Kidney epithelial cell (primary cell): ENCODE measurements around the gene LAMA5. TPM values are rescaled to one million over a fixed set of nuclear protein-coding genes. Genes with fewer than 3 reads are reported as not detected.

Experiments
- DNase-seq: peaks from one replicate; pipeline ENCODE4 v3.0.0-alpha.2; 2010; ENCODE audit warnings: low read depth
- H3K27me3 ChIP-seq: 2 replicates; pipeline ENCODE4 v1.6.0; 2011; ENCODE audit warnings: low read length; ENCODE audit not compliant: control insufficient read depth, insufficient read depth
- H3K36me3 ChIP-seq: 2 replicates; pipeline ENCODE4 v1.5.1; 2011; ENCODE audit warnings: low read length; ENCODE audit not compliant: control insufficient read depth, insufficient read depth
- H3K4me3 ChIP-seq: 2 replicates; pipeline ENCODE4 v1.5.1; 2011; ENCODE audit warnings: low read depth, mild to moderate bottlenecking, control low read depth, low read length
- CTCF ChIP-seq: IDR thresholded peaks from 2 replicates; pipeline ENCODE4 v1.5.1; 2011; ENCODE audit warnings: mild to moderate bottlenecking, moderate library complexity, low read length, control low read depth, inconsistent platforms; ENCODE audit not compliant: insufficient read depth, poor library complexity, severe bottlenecking
- total RNA-seq: library from RNA; depleted of rRNA; stranded (reverse); fragments of >200 nt; gene quantifications from 2 replicates; pipeline ENCODE4 v1.2.3, GENCODE V29; 2015

The LAMA5 gene
- total RNA-seq, 1 donor from 2014 or later, result 359 TPM

GRCh38 chr20:62318400-62319345, 48.4 kb downstream of the LAMA5 start:
- Histone ChIP-seq H3K36me3 (peaks cover 7% of the 10 kb centered on the region), H3K27me3 (no peaks in the 10 kb centered on the region), H3K4me3 (no peak overlapping the region)
- TF ChIP-seq CTCF, result no peak
- no peak for DNase-seq

DNA sequence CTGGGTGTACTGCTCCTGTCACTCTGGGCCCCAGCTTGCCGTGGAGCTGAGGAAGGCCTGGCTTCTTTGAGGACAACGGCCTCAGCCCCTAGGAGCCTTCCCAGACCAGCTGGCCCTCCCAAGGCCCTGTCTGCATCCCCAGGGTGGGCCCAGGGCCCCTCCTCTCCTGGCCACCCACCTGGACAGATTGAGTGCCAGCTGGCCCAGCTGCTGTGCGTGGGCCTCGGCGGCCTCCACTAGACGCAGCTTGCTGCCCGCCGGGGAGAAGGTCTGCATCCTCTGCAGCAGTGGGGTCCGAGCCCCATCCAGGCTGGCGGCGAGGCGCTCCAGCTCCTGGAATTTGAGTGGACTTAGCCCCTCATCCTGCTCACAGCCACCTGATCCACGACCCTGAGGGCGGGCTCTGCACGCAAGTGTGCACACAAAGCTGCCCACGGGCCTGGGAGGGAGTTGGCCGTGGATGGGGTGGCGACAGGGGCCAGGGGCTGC, 49.9 kb downstream of the LAMA5 start:
- DNase-seq, result no peak
- Histone ChIP-seq H3K27me3 (no peaks in the 10 kb centered on the region), H3K36me3 (peaks cover 8% of the 10 kb centered on the region), H3K4me3 (no peak overlapping the region)
- no peak for TF ChIP-seq CTCF

GRCh38 chr20:62316331-62317166, 50.6 kb downstream of the LAMA5 start:
- no peak for DNase-seq
- no peaks in the 10 kb centered on the region for H3K27me3 ChIP-seq
- no peak overlapping the region for H3K4me3 ChIP-seq
- H3K36me3 ChIP-seq, result peaks cover 6% of the 10 kb centered on the region
- TF ChIP-seq CTCF, result no peak

GRCh38 chr20:62315773-62316172, 51.3 kb downstream of the LAMA5 start:
- no peak for DNase-seq
- Histone ChIP-seq H3K36me3 (peaks cover 6% of the 10 kb centered on the region), H3K4me3 (no peak overlapping the region), H3K27me3 (no peaks in the 10 kb centered on the region)
- no peak for TF ChIP-seq CTCF

DNA sequence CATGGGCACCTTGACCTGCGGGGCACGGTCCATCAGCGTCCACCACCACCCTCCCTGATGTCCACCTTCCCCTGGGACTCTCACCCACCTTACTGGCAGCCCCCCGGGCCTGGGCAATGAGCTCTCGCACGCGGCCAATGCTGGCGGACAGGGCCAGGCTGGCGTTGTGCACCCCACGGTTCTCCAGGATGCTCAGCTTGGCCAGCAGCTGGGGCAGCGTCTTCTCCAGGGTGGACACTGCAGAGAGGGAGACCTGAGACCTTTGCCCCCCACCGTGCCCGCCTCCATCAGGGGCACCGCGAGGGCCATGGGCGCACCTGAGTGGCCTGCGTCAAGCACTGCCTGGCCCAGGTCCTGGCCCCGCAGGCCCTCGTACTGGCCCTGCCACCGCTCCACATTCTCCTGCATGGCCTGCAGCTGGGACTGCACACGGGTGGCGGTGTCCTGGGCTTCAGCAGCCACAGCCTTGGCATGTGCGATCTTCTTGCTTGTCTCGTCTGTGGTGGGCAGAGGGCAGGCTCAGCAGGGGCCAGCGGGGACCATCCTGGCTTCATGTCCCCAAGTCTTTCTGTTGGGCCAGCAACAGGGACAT, 52.3 kb downstream of the LAMA5 start:
- DNase-seq, result no peak
- no peaks in the 10 kb centered on the region for H3K27me3 ChIP-seq
- H3K36me3 ChIP-seq, result peaks cover 6% of the 10 kb centered on the region
- TF ChIP-seq CTCF, result no peak
- H3K4me3 ChIP-seq, result no peak overlapping the region
